ENCODE data around the gene SUMO2.
"Not testable (repeated sequence)": the region's sequence is repeated elsewhere in the genome, so short reads cannot be mapped to it uniquely, and the experiment has no call there.

Gene SUMO2

DNA sequence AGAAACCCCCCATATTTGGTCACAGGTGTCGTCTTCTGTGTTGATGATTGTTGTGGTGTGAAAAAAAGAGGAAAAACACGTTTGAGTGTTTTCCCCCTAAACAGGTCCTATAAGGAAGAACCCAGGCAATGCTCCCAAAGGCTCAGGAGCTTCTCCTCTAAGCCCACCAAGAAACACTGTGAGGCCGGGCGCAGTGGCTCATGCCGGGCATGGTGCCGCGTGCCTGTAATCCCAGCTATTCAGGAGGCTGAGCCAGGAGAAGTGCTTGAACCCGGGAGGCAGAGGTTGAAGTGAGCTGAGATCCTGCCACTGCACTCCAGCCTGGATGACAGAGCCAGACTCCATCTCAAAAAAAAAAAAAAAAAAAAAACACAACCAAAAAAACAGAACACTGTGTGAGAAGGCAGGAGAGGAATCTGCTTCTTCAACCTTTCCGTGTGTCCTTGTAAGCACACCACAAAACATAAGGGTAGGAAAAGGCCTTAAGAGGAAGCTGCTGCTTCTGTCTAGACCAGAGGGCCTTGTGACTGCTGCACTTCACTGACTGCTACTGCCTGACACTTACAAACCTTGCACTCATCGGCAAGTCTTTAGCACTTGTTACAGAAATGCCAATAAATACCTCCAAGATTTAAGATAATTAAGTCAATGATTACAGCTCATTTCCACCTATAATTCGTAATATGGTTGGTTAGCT, 37.8 kb downstream of the SUMO2 start:
- no peak for DNase-seq (ENCODE audit: low read depth in 2 of 2)

DNA sequence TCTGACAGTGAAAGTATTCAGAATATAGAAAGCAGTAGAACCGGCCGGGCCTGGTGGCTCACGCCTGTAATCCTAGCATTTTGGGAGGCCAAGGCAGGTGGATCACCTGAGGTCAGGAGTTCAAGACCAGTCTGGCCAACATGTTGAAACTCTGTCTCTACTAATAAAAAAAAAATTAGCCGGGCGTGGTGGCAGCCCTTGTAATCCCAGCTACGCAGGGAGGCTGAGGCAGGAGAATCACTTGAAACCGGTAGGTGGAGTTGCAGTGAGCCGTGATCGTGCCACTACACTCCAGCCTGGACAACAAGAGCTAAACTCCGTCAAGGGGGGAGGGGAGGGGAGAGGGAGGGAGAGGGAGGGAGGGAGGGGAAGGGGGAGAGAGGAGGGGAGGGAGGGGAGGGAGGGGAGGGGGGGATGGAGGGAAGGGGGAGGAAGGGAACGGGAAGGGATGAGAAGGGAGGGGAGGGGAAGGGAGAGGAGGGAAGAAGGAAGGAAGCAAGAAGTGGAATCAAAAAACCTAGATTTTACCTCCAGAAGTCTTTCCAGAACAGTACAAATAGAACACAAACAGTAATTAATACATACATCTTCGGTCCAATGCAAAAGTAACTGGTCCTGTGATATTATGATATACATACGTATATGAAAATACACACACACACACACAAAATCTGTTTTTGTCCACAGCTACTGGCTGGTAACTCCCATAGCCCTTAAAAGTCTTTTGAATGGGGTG, 40.4 kb downstream of the SUMO2 start:
- DNase-seq (ENCODE audit: low read depth in 2 of 2): no peak

DNA sequence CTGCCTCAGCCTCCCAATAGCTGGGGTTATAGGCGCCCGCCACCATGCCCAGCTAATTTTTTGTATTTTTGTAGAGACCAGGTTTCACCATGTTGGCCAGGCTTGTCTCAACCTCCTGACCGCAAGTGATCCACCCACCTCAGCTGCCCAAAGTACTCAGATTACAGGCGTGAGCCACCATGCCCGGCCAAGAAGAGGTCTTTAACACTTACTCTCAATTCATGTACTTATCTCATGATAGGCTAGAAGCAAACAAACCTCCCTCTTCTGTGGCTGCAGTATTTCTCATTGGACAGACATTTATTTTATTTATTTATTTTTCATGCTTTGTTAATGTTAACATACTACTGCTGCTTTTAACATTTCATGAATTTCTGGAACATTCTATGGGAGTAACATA, 44.2 kb downstream of the SUMO2 start:
- DNase-seq (ENCODE audit: low read depth in 2 of 2): no peak

DNA sequence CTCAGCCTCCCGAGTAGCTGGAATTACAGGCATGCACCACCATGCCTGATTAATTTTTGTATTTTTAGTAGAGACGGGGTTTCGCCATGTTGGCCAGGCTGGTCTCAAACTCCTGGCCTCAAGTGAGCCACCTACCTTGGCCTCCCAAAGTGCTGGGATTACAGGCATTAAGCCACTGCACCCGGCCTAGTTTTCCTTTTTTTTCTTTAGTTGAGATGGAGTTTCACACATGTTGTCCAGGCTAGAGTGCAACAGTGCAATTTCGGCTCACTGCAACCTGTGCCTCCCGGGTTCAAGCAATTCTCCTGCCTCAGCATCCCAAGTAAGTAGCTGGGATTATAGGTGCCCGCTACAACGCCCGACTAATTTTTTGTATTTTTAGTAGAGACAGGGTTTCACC, 45.0 kb downstream of the SUMO2 start:
- not testable (repeated sequence) for DNase-seq (ENCODE audit: low read depth in 2 of 2)

DNA sequence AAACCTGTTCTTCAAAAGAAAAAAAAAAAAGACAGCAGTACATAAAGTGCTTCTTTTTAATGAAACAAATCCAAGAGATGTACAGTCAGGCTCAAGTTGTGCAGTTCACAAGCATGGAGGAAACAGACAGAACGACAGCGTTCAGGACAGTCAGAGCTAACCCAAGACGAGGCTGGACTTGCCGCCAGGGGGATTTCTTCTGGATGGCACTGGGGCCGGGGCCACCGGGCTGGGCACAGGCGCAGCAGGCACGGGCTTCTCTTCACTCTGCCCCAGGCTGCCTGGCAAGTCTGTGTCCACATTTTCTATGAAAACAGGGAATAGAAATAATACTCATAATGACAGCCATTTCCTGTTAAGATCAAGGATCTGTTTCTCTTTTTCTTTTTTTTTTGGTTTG, 46.8 kb downstream of the SUMO2 start:
- no peak for DNase-seq (ENCODE audit: low read depth in 2 of 2)

DNA sequence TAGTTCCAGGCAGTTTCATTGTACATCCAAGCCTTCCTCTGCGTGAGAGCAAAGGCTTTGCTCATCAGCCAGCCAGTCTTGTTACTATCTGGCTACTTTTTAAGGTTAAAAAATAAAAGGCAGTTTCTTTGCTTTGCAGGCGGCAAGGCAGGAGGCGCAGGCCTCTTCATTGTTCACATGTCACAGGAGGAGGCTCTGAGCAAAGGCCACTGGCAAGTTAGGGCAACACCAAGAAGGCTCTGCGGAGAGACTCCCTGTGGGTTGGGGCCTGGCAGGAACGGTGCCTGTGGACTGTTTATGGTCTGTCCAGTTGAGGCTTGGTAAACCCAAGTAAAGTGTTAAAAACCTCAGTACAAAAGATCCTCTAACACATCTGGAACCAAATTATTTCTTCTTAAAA, 47.3 kb downstream of the SUMO2 start:
- no peak for DNase-seq (ENCODE audit: low read depth in 2 of 2)

DNA sequence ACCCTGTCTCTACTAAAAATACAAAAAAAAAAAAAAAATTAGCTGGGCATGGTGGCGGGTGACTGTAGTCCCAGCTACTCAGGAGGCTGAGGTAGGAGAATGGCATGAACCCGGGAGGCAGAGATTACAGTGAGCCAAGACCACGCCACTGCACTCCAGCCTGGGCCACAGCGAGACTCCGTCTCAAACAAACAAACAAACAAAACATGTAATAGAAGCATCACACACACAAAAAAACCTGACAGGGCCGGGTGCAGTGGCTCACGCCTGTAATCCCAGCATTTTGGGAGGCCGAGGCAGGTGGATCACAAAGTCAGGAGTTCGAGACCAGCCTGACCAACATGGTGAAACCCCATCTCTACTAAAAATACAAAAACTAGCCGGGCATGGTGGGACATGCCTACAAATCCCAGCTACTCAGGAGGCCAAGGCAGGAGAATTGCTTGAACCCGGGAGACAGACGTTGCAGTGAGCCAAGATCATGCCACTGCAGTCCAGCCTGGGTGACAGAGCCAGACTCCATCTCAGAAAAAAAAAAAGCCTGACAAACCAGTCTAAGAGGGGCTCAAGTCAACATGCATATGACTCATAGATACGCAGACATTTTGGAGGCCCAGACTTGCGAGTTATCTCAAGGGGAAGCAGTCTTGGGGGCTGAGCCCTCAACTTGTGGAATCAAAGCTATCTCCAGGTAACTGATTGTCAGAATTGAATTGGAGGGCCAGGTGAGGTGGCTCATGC, 49.0 kb downstream of the SUMO2 start:
- not testable (repeated sequence) for DNase-seq (ENCODE audit: low read depth in 2 of 2)

DNA sequence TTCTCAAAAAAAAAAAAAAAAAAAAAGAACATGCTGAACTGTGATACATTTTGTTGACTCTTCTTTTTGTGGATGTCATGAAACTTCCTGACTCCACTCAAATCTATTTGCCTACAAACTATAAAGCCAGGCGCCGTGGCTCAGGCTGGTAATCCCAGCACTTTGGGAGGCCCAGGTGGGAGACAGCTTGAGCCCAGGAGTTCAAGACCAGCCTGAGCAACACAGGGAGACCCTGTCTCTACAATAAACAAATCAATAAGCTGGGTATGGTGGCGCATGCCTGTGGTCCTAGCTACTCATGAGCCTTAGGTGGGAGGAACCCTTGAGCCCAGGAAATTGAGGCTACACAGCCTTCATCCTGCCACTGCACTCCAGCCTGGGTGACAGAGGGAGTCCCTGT, 49.8 kb downstream of the SUMO2 start:
- DNase-seq (ENCODE audit: low read depth in 2 of 2): no peak

DNA sequence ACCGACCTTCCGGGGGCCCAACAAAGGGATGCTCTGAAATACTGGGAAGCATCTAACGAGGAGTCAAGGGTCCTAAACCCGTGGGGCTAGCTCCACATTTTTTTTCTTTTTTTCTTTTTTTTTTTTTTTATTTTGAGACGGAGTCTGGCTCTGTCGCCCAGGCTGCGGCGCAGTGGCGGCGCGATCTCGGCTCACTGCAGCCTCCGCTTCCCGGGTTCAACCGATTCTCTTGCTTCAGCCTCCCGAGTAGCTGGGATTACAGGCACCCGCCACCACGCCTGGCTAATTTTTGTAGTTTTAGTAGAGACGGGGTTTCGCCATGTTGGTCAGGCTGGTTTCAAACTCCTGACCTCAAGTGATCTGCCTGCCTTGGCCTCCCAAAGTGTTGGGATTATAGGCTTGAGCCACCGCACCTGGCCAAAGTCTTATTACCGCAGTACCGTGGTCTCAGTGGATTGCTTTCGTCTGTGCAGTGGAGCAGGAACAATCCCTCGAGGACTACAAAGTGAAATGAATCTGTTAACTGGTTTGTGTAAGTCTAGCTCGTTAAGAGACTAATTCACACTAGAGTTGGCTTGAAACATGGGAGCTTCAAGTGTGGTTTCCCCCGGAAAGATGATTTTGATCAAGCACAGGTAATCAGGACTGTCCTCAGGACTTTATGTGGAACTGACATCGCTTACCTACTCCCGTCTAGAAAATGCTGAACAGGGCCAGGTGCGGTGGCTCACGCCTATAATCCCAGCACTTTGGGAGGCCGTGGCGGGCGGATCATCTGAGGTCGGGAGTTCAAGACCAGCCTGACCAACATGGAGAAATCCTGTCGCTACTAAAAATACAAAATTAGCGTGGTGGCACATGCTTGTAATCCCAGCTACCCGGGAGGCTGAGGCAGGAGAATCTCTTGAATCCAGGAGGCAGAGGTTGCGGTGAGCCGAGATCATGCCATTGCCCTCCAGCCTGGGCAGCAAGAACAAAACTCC, 50.5 kb downstream of the SUMO2 start:
- not testable (repeated sequence) for DNase-seq (ENCODE audit: low read depth in 2 of 2)

DNA sequence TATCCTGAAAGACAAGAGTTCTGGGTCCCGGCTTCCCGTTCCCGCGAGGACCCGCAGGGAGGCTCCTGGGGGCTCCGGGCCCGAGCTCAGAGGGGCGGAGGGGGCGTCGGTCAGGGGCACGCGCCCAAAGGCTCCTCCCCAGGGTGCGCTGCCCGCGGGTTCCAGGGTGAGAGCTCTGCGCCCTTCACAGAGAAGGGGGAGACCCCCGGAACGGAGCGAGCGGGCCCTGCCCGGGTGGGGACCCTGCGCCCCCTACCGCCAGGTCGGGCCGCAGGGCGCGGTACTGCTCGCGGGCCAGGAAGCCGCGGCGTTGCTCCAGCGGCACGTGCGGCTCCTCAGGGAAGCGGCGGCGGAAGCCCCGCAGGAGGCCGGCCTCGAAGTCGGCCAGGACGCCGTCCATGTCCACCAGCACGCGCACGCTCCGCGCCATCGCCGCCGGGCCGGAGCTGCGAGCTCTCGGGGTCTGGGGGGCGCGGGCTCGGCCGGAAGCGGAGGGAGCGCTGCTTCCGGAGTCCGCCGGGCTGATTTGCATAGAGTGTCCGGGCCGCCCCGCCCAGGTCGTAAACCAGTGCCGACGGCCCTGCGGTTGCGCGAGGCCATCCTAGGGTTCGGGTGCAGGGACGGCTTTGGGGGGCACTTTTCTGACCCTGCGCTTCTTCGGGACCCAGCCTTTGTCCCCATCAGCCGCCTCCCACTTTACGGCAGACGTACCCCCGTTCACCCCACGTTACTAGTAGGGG, 51.3 kb downstream of the SUMO2 start, which contains the start of gene NT5C:
Gene NT5C (minus strand): TSS at position 465 of the 740 bp plus-strand sequence. CDS start 35 bp downstream, at position 430.
- peak; percentile 33 to 42 for DNase-seq (ENCODE audit: low read depth in 2 of 2)

DNA sequence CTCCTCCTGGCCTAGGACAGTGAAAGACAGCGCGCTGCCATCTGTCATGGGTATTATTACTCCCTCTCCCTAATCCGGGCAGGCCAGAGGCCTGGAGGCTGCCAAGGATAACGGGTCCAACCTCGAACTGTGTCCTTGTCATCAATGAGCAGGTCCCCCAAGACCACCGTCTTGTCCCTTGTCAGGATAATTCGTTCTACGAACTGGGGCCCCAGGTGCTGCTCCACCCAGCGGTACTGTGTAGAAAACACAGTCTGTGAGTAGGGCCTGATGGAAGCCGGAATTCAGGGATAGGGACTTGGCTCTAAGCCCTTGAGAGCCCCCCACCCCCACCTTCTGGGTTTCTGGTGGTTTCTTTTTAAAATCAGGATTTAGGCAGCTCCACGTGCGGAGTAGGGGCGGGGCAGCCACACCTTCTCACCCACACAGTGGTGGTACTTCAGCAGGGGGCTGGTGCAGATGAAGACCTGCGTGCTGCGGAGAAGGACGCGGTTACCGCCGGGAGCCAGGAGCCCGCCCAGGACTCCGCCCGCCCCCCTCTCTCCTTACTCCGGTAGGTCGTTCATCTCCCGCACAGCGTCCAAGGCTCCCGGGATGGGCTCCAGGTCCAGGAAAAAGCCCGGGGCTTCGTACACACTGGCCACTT, 52.0 kb downstream of the SUMO2 start:
- peak; percentile 21 to 25 for DNase-seq (ENCODE audit: low read depth in 2 of 2)

DNA sequence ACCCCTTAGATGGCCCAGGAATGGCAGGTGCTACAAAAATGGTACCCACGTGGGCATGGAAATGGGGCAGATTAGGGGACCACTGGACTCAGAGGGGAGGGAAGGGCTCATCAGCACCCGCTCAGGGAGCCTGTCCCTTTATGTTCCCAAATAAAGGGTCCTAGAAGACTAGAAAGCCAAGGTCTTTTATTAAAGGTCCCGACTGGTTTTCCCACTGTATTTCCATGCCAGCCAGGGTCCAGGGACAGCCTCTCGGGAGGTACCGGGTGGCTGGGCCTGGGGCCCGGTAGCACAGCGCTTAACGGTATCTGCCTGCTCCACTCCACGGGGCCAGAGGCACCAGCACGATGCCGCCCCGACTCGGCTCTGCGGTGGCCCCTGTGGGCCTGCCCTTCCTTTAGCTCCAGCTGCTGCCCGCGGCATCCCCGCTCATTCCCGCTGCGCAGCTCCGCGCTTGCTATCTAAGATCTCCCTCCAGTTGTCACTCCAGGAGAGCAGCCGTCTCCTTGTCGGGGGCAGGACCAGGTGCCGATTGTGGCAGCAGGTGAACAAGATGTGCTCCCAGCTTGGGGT, 52.6 kb downstream of the SUMO2 start:
- DNase-seq (ENCODE audit: low read depth in 2 of 2): no peak

DNA sequence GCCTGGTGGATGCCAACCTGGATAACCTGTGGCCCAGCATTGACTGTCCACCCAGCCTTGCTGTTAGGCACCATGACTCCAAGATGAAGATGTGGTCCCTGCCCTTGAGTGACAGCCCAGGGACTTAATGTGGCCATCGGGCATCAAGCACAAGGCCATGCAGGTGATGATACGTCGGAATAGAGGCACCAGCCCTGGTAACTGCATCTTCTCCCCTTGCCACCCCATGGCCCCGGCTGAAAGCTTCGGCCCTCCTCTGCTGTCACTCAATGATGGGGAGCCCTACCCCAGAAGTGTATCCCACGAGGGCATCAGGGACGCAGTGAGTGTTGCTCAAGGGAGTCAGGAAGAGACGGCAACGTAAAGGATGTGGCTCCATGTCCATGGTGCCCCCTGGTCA, 53.2 kb downstream of the SUMO2 start:
- no peak for DNase-seq (ENCODE audit: low read depth in 2 of 2)

DNA sequence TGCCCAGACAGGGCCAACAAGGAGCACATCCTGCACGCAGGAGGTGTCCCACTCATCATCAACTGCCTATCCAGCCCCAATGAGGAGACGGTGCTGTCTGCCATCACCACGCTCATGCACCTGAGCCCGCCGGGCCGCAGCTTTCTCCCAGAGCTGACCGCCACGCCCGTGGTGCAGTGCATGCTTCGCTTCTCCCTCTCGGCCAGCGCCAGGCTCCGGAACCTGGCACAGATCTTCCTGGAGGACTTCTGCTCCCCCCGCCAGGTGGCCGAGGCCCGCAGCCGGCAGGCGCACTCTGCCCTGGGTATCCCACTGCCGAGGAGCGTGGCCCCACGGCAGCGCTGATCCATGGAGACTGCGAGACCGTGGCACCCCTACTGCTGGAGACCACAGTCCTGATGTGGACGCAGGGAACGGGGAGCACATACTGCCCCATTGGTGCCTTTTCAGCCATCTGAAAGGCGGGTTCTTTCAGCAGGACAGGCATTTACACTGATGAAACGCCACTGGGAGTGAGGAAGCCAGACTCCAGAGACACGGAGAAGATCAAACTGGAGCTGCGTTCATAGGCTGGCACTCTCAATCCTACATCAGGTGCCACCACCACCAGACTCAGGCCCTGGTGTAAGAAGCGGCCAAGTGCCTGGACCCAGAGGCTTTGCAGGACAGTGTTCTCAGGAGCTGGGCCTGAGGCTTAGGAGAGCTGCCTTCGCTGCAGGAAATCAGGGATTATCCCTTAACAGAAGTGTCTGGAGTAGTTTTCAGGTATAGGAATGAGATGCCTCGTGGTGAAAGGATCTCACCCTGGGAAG, 53.9 kb downstream of the SUMO2 start:
- DNase-seq (ENCODE audit: low read depth in 2 of 2): no peak

DNA sequence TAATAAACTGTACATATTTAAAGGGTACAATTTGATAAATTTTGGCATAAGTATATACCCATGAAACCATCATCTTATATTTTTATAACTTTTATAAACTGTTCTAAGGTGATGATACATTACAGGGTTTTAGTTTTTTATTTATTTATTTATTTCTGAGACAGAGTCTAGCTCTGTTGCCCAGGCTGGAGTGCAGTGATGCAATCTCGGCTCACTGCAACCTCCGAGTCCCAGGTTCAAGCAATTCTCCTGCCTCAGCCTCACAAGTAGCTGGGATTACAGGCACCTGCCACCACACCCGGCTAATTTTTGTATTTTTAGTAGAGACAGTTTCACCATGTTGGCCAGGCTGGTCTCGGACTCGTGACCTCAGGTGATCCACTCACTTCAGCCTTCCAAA, 54.8 kb downstream of the SUMO2 start:
- DNase-seq (ENCODE audit: low read depth in 2 of 2): not testable (repeated sequence)

DNA sequence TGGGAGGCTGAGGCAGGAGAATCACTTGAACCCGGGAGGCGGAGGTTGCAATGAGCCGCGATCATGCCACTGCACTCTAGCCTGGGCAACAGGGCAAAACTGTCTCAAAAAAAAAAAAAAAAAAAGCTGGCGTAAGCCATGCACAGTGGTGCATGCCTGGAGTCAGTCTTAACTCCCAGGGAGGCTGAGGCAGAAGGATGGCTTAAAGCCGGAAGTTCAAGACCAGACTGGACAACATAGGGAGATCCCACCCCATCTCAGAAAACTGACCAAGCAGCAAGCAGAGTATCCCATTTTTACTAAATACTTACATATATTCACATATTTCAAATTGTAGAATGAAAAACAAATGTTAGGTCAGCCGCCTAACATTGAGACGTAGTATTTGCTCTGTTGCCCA, 55.8 kb downstream of the SUMO2 start:
- DNase-seq (ENCODE audit: low read depth in 2 of 2): no peak

DNA sequence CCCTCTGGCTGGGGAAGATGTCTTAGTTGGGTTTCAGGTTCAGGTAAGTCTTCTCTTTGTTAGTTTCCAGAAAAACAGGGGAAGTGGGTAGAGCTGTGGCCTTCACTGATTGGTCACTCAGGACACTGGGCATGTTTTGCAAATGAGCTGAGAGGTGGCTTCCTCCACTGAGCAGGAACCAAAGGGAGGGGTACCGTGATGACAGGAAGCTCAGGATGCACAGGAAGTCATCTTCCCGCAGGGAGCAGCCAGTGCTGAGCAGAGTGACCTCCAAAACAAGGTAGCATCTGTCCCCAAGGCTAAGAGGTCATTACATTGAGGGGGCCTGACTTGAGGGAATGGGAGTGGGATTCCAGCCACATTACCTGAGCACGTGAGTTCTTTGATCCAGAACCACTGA, 56.8 kb downstream of the SUMO2 start:
- no peak for DNase-seq (ENCODE audit: low read depth in 2 of 2)

DNA sequence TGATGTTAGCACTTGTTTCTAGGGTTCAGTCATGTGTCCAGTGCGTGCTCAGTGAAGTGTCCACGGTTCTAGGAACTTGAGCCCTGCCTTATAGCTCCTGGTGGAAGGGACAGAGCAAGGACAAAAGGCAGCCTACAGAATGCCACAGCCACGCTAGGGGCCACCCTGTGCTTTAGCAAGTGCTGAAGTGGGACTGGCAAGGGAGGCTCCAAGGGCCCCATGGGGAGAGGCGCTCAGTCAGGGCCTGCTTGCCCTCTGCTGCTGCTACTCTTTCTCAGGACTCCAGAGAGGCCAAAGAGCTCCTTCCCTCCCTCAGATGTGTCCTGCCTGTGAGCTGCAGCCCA, 58.0 kb downstream of the SUMO2 start:
- DNase-seq (ENCODE audit: low read depth in 2 of 2): no peak

Data from fibroblast of skin of left biceps (primary cell).